HepG2 (cell line): ENCODE measurements around the gene C11orf58. TPM values are rescaled to one million over a fixed set of nuclear protein-coding genes. Genes with fewer than 3 reads are reported as not detected.

ENCODE experiments used
- ATAC-seq: fragments of 200-7000 bp; cut with Tn5 transposase; 3 replicates; pipeline ENCODE4 v1.9.1; 2020; ENCODE audit warnings: mild to moderate bottlenecking, moderate library complexity
- BruUV-seq: library from RNA; stranded (reverse); fragments of 400-500 nt; replicated peaks from 2 replicates; lab custom pipeline; 2021; lab: Mats Ljungman, UMichigan
- CTCF ChIA-PET: fragments of 300-600 bp; formaldehyde crosslinking; extraction: SDS; loops from one replicate; lab custom pipeline; 2021; ENCODE audit warnings: low total read pairs, inconsistent platforms, low intra/inter-chr PET ratio; lab: Yijun Ruan, JAX
- POLR2A ChIA-PET: fragments of 350-600 bp; sonication (Branson Sonifier 250); formaldehyde crosslinking; loops from one replicate; lab custom pipeline; 2020; ENCODE audit warnings: antibody characterized with exemption, inconsistent platforms; lab: Yijun Ruan, JAX
- DNase-seq: peaks from one replicate; pipeline ENCODE4 v3.0.0-alpha.2; 2015; ENCODE audit warnings: low spot score
- FAIRE-seq: peaks from 3 replicates; lab custom pipeline; 2011; peaks lifted over from hg19 to GRCh38; lab: Jason Lieb, UNC
- H2AFZ ChIP-seq: one replicate; pipeline ENCODE4 v1.6.1; 2011; ENCODE audit warnings: low read length, inconsistent platforms
- H3K27ac ChIP-seq: fragments of 300-600 bp; 3 replicates; pipeline ENCODE4 v1.8.0; 2011; ENCODE audit warnings: mixed run types, mild to moderate bottlenecking, mixed read lengths, low read length, inconsistent platforms; ENCODE audit not compliant: insufficient read depth; ENCODE audit errors: extremely low read length
- H3K27me3 ChIP-seq, 2 experiments: fragments of 200-600 bp in 1 of 2; 2 replicates in 1 of 2; 3 replicates in 1 of 2; pipeline versions ENCODE4 v1.6.0 to v1.8.0; 2011; ENCODE audit warnings: low read length in 2 of 2, mild to moderate bottlenecking in 2 of 2, moderate library complexity in 2 of 2, inconsistent platforms in 1 of 2; ENCODE audit not compliant: insufficient read depth in 2 of 2, control insufficient read depth in 1 of 2
- H3K36me3 ChIP-seq, 2 experiments: fragments of 200-600 bp in 1 of 2; replicated peaks in 1 of 2; 2 replicates in 1 of 2; 3 replicates in 1 of 2; pipeline versions ENCODE4 v1.5.1 to v1.8.0; 2011; ENCODE audit warnings: low read length in 2 of 2, inconsistent platforms in 1 of 2; ENCODE audit not compliant: insufficient read depth in 2 of 2, control insufficient read depth in 1 of 2
- H3K4me1 ChIP-seq: 2 replicates; pipeline ENCODE4 v1.5.1; 2012; ENCODE audit warnings: low read length, inconsistent platforms; ENCODE audit not compliant: insufficient read depth
- H3K4me2 ChIP-seq: 2 replicates; pipeline ENCODE4 v1.6.0; 2011; ENCODE audit warnings: low read depth, low read length, inconsistent platforms
- H3K4me3 ChIP-seq, 3 experiments: fragments of 200-600 bp in 1 of 3; sonication (generic), shearing (Covaris generic) in 1 of 3; replicated peaks in 1 of 3; 2 replicates each; pipeline ENCODE4 v1.5.1; 2011 to 2016; ENCODE audit warnings: low read length in 3 of 3, inconsistent platforms in 2 of 3, low read depth in 2 of 3, mild to moderate bottlenecking in 2 of 3, control low read depth in 1 of 3, mixed read lengths in 1 of 3; ENCODE audit not compliant: insufficient read depth in 1 of 3
- H3K79me2 ChIP-seq: one replicate; pipeline ENCODE4 v1.6.1; 2011; ENCODE audit warnings: low read length, inconsistent platforms; ENCODE audit not compliant: insufficient read depth
- H3K9ac ChIP-seq: 2 replicates; pipeline ENCODE4 v1.6.0; 2011; ENCODE audit warnings: mild to moderate bottlenecking, low read depth, low read length, inconsistent platforms; ENCODE audit not compliant: insufficient read depth
- H3K9me3 ChIP-seq: 2 replicates; pipeline ENCODE4 v1.5.1; 2012; ENCODE audit warnings: mild to moderate bottlenecking, low read length
- H4K20me1 ChIP-seq: 2 replicates; pipeline ENCODE4 v1.6.0; 2011; ENCODE audit warnings: inconsistent platforms, mild to moderate bottlenecking, low read length, moderate library complexity; ENCODE audit not compliant: insufficient read depth
- AGO2 ChIP-seq: fragments of 200-400 bp; formaldehyde crosslinking; optimal IDR thresholded peaks from 2 replicates; pipeline ENCODE3; 2017; ENCODE audit warnings: mild to moderate bottlenecking, low read depth, low read length, moderate library complexity
- FOXC1 ChIP-seq: sonication (generic); formaldehyde crosslinking; IDR thresholded peaks from 2 replicates; pipeline ENCODE4 v1.8.0; 2022; ENCODE audit warnings: mild to moderate bottlenecking, missing genetic modification reagents, borderline replicate concordance
- FOXJ3 ChIP-seq: sonication (generic); formaldehyde crosslinking; IDR thresholded peaks from 2 replicates; pipeline ENCODE4 v1.4.0; 2020; ENCODE audit warnings: missing genetic modification reagents, mild to moderate bottlenecking, borderline replicate concordance
- HHEX ChIP-seq: IDR thresholded peaks from 2 replicates; pipeline ENCODE4 v1.6.1; 2016; ENCODE audit warnings: control low read depth
- HOXA9 ChIP-seq: sonication (generic); formaldehyde crosslinking; IDR thresholded peaks from 2 replicates; pipeline ENCODE4 v1.8.1; 2022; ENCODE audit warnings: missing genetic modification reagents, mild to moderate bottlenecking, moderate library complexity, borderline replicate concordance
- IRX3 ChIP-seq: sonication (generic); formaldehyde crosslinking; IDR thresholded peaks from 2 replicates; pipeline ENCODE4 v1.8.1; 2023; ENCODE audit warnings: mild to moderate bottlenecking, low read depth, missing genetic modification reagents, borderline replicate concordance
- NFIC ChIP-seq: IDR thresholded peaks from 2 replicates; pipeline ENCODE4 v1.6.1; 2012; ENCODE audit warnings: mild to moderate bottlenecking, low read length, inconsistent platforms
- NONO ChIP-seq, 2 experiments: fragments of 450-650 bp in 1 of 2; sonication (generic) in 1 of 2; formaldehyde crosslinking in 1 of 2; IDR thresholded peaks in 1 of 2; conservative IDR thresholded peaks in 1 of 2; 2 replicates each; pipeline versions ENCODE4 v1.6.1 to v1.8.0; 2017 to 2022; ENCODE audit warnings: mild to moderate bottlenecking in 1 of 2, missing genetic modification reagents in 1 of 2, moderate library complexity in 1 of 2
- NPAS2 ChIP-seq: sonication (generic); formaldehyde crosslinking; IDR thresholded peaks from 2 replicates; pipeline ENCODE4 v1.8.0; 2022; ENCODE audit warnings: mild to moderate bottlenecking, missing genetic modification reagents, borderline replicate concordance
- REXO4 ChIP-seq: sonication (generic); formaldehyde crosslinking; IDR thresholded peaks from 2 replicates; pipeline ENCODE4 v1.8.0; 2022; ENCODE audit warnings: missing genetic modification reagents, mild to moderate bottlenecking, borderline replicate concordance
- SETDB1 ChIP-seq: sonication (generic); formaldehyde crosslinking; IDR thresholded peaks from 2 replicates; pipeline ENCODE4 v1.5.1; 2020; ENCODE audit warnings: missing genetic modification reagents, mild to moderate bottlenecking, borderline replicate concordance
- ZNF777 ChIP-seq: sonication (generic); formaldehyde crosslinking; IDR thresholded peaks from 2 replicates; pipeline ENCODE4 v1.4.0; 2020; ENCODE audit warnings: missing genetic modification reagents
- ZNF784 ChIP-seq: sonication (generic); formaldehyde crosslinking; IDR thresholded peaks from 2 replicates; pipeline ENCODE4 v1.5.1; 2020; ENCODE audit warnings: missing genetic modification reagents, mild to moderate bottlenecking, borderline replicate concordance
- WGBS: methylation state at CpG from one replicate; pipeline ENCODE4 v1.1.6; 2017; ENCODE audit warnings: low lambda C conversion rate; 5-methylcytosine and 5-hydroxymethylcytosine counted together
- in situ Hi-C: cut with HindIII; loops from 2 replicates; pipeline ENCODE4 v1.10.0; 2017; ENCODE audit warnings: low pct_unique_long_range_greater_than_20kb; ENCODE audit not compliant: extremely low pct_ligation_motif_present
- intact Hi-C: fragments of 100-400 bp; cut with micrococcal nuclease; formaldehyde crosslinking; loops from one replicate; pipeline ENCODE4 v1.10.0; 2022; ENCODE audit not compliant: unreplicated experiment
- polyA plus RNA-seq, 8 experiments: library from polyadenylated mRNA; depleted of rRNA in 3 of 8; stranded (reverse) in 7 of 8; unstranded in 1 of 8; fragments of >200 nt; fragmentation: Illumina TruSeq in 4 of 8; extraction: Trizol in 4 of 8; gene quantifications; 2 replicates each; pipeline versions ENCODE4 v1.2.1 to v1.2.3, GENCODE V29; 2011 to 2016; ENCODE audit warnings: low read depth in 4 of 8, missing spikeins in 1 of 8, mixed read lengths in 1 of 8; ENCODE audit not compliant: insufficient read depth in 1 of 8
- total RNA-seq, 5 experiments: library from RNA; depleted of rRNA; stranded (reverse); fragments of >200 nt; fragmentation: Illumina TruSeq; extraction: Trizol; gene quantifications; 2 replicates each; pipeline ENCODE4 v1.2.3, GENCODE V29; 2016; ENCODE audit warnings: low read depth in 1 of 5
- TF ChIP-seq, protein P1 (sequence below): sonication (generic); formaldehyde crosslinking; IDR thresholded peaks from 2 replicates; pipeline ENCODE4 v1.5.1; 2020; ENCODE audit warnings: missing genetic modification reagents, mild to moderate bottlenecking, borderline replicate concordance
- TF ChIP-seq, protein P2 (sequence below): conservative IDR thresholded peaks from 2 replicates; pipeline ENCODE4 v1.6.1; 2018; ENCODE audit warnings: missing genetic modification reagents
- TF ChIP-seq, protein P3 (sequence below): sonication (generic); formaldehyde crosslinking; IDR thresholded peaks from 2 replicates; pipeline ENCODE4 v1.4.0; 2020; ENCODE audit warnings: mild to moderate bottlenecking, low read depth, missing genetic modification reagents
- TF ChIP-seq, protein P4 (sequence below): sonication (generic); formaldehyde crosslinking; IDR thresholded peaks from 2 replicates; pipeline ENCODE4 v1.5.1; 2020; ENCODE audit warnings: mild to moderate bottlenecking, moderate library complexity, missing genetic modification reagents

Gene C11orf58
- total and polyA plus RNA-seq, 2 of the 13 experiments (the other 11 are each of a cell fraction or from before 2014, with no cell fraction given), result 83.8 to 167 TPM

DNA sequence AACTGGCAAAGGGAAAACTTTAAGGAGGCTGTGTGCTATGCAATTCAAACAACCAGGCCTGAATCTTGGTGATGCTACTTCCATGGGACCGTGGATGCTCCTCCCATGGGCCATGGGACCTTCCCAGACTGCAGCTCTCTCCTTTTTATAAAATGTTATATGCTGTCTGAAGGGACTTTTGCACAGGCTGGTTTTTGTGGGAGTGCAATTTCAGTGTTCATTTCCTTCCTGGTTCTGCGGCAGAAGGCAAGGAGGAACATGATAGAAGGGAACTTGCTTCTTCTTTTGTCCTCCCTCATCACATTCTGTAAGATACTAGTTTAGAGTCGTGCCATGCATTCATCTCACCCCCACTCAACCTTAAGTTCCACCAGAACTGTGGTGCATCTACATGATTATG lies 68.9 kb downstream of the C11orf58 start:
- no peaks in the 10 kb centered on the region for H3K27me3 ChIP-seq
- no peak overlapping the region for H3K4me3 ChIP-seq
- DNase-seq (no peak), ATAC-seq (no peak), FAIRE-seq (no peak)
- ChIA-PET POLR2A (no interaction called here), CTCF (no interaction called here)
- H3K27ac ChIP-seq, result no peak overlapping the region
- H3K4me2 ChIP-seq, result no peak overlapping the region
- no TSS peak for BruUV-seq
- intact Hi-C loops, result no loop called here
- H3K9ac ChIP-seq, result no peak overlapping the region
- no peaks in the 10 kb centered on the region for H3K79me2 ChIP-seq
- no peak overlapping the region for H2AFZ ChIP-seq
- in situ Hi-C loops, result loop anchor here (10.0 kb wide), 1 partner anchor 267 kb away; the partner anchor contains the start of gene RPS13
- WGBS, result 100% methylated on average over 3 of the region's 3 CpGs
- H3K36me3 ChIP-seq, result peaks cover 12 to 35% of the 10 kb centered on the region in 2 experiments; a peak in 4 of 5 replicates
- peaks cover 49% of the 10 kb centered on the region for H3K4me1 ChIP-seq
- H4K20me1 ChIP-seq, result peaks cover 6% of the 10 kb centered on the region; the same call in 1 of the 2 replicates
- no peaks in the 10 kb centered on the region for H3K9me3 ChIP-seq
- TF ChIP-seq HHEX (CRISPR knock-in tag) (no peak), IRX3 (no peak), REXO4 (CRISPR knock-in tag) (no peak), ZNF784 (CRISPR knock-in tag) (no peak), HOXA9 (CRISPR knock-in tag) (no peak), AGO2 (no peak), NFIC (no peak), ZNF777 (CRISPR knock-in tag) (no peak), SETDB1 (no peak), FOXC1 (CRISPR knock-in tag) (no peak), NONO (IDR thresholded peaks at IDR 0.05) (no peak), NONO (CRISPR knock-in tag; conservative IDR thresholded peaks at IDR 0.05) (no peak), FOXJ3 (no peak), NPAS2 (no peak)
- TF ChIP-seq, protein P1, sequence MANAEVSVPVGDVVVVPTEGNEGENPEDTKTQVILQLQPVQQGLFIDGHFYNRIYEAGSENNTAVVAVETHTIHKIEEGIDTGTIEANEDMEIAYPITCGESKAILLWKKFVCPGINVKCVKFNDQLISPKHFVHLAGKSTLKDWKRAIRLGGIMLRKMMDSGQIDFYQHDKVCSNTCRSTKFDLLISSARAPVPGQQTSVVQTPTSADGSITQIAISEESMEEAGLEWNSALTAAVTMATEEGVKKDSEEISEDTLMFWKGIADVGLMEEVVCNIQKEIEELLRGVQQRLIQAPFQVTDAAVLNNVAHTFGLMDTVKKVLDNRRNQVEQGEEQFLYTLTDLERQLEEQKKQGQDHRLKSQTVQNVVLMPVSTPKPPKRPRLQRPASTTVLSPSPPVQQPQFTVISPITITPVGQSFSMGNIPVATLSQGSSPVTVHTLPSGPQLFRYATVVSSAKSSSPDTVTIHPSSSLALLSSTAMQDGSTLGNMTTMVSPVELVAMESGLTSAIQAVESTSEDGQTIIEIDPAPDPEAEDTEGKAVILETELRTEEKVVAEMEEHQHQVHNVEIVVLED, result no peak
- TF ChIP-seq, protein P2, sequence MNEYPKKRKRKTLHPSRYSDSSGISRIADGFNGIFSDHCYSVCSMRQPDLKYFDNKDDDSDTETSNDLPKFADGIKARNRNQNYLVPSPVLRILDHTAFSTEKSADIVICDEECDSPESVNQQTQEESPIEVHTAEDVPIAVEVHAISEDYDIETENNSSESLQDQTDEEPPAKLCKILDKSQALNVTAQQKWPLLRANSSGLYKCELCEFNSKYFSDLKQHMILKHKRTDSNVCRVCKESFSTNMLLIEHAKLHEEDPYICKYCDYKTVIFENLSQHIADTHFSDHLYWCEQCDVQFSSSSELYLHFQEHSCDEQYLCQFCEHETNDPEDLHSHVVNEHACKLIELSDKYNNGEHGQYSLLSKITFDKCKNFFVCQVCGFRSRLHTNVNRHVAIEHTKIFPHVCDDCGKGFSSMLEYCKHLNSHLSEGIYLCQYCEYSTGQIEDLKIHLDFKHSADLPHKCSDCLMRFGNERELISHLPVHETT (CRISPR knock-in tag), result no peak
- TF ChIP-seq, protein P3, sequence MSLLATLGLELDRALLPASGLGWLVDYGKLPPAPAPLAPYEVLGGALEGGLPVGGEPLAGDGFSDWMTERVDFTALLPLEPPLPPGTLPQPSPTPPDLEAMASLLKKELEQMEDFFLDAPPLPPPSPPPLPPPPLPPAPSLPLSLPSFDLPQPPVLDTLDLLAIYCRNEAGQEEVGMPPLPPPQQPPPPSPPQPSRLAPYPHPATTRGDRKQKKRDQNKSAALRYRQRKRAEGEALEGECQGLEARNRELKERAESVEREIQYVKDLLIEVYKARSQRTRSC (CRISPR knock-in tag), result no peak
- TF ChIP-seq, protein P4, sequence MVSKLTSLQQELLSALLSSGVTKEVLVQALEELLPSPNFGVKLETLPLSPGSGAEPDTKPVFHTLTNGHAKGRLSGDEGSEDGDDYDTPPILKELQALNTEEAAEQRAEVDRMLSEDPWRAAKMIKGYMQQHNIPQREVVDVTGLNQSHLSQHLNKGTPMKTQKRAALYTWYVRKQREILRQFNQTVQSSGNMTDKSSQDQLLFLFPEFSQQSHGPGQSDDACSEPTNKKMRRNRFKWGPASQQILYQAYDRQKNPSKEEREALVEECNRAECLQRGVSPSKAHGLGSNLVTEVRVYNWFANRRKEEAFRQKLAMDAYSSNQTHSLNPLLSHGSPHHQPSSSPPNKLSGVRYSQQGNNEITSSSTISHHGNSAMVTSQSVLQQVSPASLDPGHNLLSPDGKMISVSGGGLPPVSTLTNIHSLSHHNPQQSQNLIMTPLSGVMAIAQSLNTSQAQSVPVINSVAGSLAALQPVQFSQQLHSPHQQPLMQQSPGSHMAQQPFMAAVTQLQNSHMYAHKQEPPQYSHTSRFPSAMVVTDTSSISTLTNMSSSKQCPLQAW (CRISPR knock-in tag), result no peak
